B cell (primary cell): ENCODE data around the gene ANKDD1A.

Experiments
- EZH2 ChIP-seq: IDR thresholded peaks from 2 replicates; pipeline ENCODE4 v1.6.1; 2012; ENCODE audit warnings: borderline replicate concordance, low read depth, mild to moderate bottlenecking, moderate library complexity, low read length; ENCODE audit not compliant: insufficient read depth, poor library complexity, severe bottlenecking
- TF ChIP-seq, protein P1 (sequence below): fragments of 200-600 bp; IDR thresholded peaks from one replicate; pipeline ENCODE4 v1.8.0; 2022; ENCODE audit warnings: antibody characterized with exemption, mild to moderate bottlenecking

DNA sequence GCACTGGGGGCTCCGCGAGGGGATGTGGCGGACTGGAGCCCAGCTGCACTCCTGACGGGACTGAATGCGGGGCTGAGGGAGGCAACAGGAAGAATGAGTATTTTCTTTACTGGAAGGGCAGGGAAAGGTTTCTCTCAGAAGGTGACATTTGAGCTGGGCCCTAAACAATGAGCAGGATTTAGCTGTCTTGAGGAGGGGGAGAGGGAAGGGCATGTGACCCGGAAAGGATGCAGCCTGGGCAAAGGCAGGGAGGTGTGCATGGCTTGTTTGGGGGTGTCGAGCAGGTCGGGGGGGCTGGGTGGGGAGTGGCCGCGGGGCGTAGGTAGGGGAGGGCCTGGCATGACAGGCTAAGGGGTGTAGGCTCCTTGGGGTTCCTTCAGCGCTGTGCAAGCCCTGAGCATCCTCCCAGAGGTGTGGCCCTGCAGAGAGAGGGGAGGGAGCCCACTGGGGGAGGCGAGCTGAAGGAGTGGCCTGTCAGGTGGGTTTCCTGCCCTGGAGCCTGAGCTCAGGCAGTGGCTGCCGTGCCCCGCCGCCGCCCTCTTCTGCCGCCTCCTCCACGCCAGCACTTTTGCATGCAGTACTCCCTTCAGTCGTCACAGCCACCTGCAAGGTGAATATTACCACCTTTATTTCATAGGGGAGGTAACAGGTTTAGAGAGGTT is 17.2 kb upstream of the ANKDD1A start:
- TF ChIP-seq, protein P1, sequence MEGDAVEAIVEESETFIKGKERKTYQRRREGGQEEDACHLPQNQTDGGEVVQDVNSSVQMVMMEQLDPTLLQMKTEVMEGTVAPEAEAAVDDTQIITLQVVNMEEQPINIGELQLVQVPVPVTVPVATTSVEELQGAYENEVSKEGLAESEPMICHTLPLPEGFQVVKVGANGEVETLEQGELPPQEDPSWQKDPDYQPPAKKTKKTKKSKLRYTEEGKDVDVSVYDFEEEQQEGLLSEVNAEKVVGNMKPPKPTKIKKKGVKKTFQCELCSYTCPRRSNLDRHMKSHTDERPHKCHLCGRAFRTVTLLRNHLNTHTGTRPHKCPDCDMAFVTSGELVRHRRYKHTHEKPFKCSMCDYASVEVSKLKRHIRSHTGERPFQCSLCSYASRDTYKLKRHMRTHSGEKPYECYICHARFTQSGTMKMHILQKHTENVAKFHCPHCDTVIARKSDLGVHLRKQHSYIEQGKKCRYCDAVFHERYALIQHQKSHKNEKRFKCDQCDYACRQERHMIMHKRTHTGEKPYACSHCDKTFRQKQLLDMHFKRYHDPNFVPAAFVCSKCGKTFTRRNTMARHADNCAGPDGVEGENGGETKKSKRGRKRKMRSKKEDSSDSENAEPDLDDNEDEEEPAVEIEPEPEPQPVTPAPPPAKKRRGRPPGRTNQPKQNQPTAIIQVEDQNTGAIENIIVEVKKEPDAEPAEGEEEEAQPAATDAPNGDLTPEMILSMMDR, result no peak
- TF ChIP-seq EZH2, result no peak
